GM12878 (cell line): ENCODE data around the gene TMEM82. TPM values are rescaled to one million over a fixed set of nuclear protein-coding genes. Genes with fewer than 3 reads are reported as not detected.

Experiments
- ATAC-seq: fragments of 200-7000 bp; cut with Tn5 transposase; 3 replicates; pipeline ENCODE4 v1.9.1; 2020; ENCODE audit warnings: mild to moderate bottlenecking, moderate library complexity
- BruUV-seq: library from RNA; stranded (reverse); fragments of 400-500 nt; replicated peaks from 2 replicates; lab custom pipeline; 2021; lab: Mats Ljungman, UMichigan
- CTCF ChIA-PET: fragments of 300-600 bp; sonication (Branson Sonifier 250); formaldehyde crosslinking; extraction: SDS; loops from one replicate; lab custom pipeline; 2021; ENCODE audit warnings: inconsistent platforms; lab: Yijun Ruan, JAX
- POLR2A ChIA-PET: fragments of 350-600 bp; formaldehyde crosslinking; extraction: SDS; loops from one replicate; lab custom pipeline; 2021; ENCODE audit warnings: inconsistent platforms; lab: Charles Lee
- RAD21 ChIA-PET: fragments of 300-600 bp; sonication (Branson Sonifier 250); formaldehyde crosslinking; loops from one replicate; lab custom pipeline; 2023; ENCODE audit warnings: antibody characterized with exemption; ENCODE audit not compliant: unreplicated experiment; lab: Charles Lee
- SMC1A ChIA-PET: fragments of 300-600 bp; sonication (Branson Sonifier 250); formaldehyde crosslinking; loops from one replicate; lab custom pipeline; 2023; ENCODE audit not compliant: unreplicated experiment, uncharacterized antibody; lab: Charles Lee
- DNase-seq: peaks from one replicate; pipeline ENCODE4 v3.0.0-alpha.2; 2011; ENCODE audit warnings: low read depth, low spot score
- FAIRE-seq: peaks from 3 replicates; lab custom pipeline; 2011; peaks lifted over from hg19 to GRCh38; lab: Jason Lieb, UNC
- H2AFZ ChIP-seq: 2 replicates; pipeline ENCODE4 v1.6.0; 2011; ENCODE audit warnings: low read depth, low read length, control low read depth; ENCODE audit not compliant: control insufficient read depth
- H3K27ac ChIP-seq: 2 replicates; pipeline ENCODE4 v1.5.1; 2011; ENCODE audit warnings: control low read depth; ENCODE audit not compliant: control insufficient read depth, insufficient read depth
- H3K27me3 ChIP-seq, 2 experiments: replicated peaks in 1 of 2; 2 replicates each; pipeline versions ENCODE4 v1.6.0 to v1.6.1; 2011; ENCODE audit warnings: low read length in 1 of 2; ENCODE audit not compliant: control insufficient read depth in 2 of 2, insufficient read depth in 2 of 2
- H3K36me3 ChIP-seq, 2 experiments: 2 replicates each; pipeline ENCODE4 v1.5.1; 2011; ENCODE audit warnings: low read length in 1 of 2; ENCODE audit not compliant: control insufficient read depth in 2 of 2, insufficient read depth in 2 of 2
- H3K4me1 ChIP-seq: 2 replicates; pipeline ENCODE4 v1.6.1; 2011; ENCODE audit warnings: mild to moderate bottlenecking, low read length, moderate library complexity, mixed read lengths; ENCODE audit not compliant: control insufficient read depth, insufficient read depth
- H3K4me2 ChIP-seq: 2 replicates; pipeline ENCODE4 v1.6.0; 2011; ENCODE audit warnings: control low read depth; ENCODE audit not compliant: control insufficient read depth, insufficient read depth
- H3K4me3 ChIP-seq: fragments of 200-600 bp; sonication (generic); 2 replicates; pipeline ENCODE4 v1.5.1; 2016
- H3K79me2 ChIP-seq: 2 replicates; pipeline ENCODE4 v1.6.0; 2011; ENCODE audit warnings: low read length; ENCODE audit not compliant: control insufficient read depth, insufficient read depth
- H3K9ac ChIP-seq: 2 replicates; pipeline ENCODE4 v1.8.0; 2011; ENCODE audit warnings: low read length, control low read depth, mixed read lengths; ENCODE audit not compliant: control insufficient read depth, insufficient read depth
- H3K9me3 ChIP-seq: replicated peaks from 3 replicates; pipeline ENCODE4 v1.5.1; 2011; ENCODE audit warnings: mild to moderate bottlenecking, low read length; ENCODE audit not compliant: control insufficient read depth, insufficient read depth
- H4K20me1 ChIP-seq: 2 replicates; pipeline ENCODE4 v1.6.0; 2011; ENCODE audit not compliant: control insufficient read depth, insufficient read depth
- BCLAF1 ChIP-seq: fragments of 450-650 bp; IDR thresholded peaks from 2 replicates; pipeline ENCODE4 v1.6.1; 2017; ENCODE audit warnings: antibody characterized with exemption, mild to moderate bottlenecking, moderate library complexity
- CHD4 ChIP-seq: fragments of 200-600 bp; sonication (generic); IDR thresholded peaks from 2 replicates; pipeline ENCODE4 v1.6.1; 2016; ENCODE audit warnings: mild to moderate bottlenecking
- CUX1 ChIP-seq: IDR thresholded peaks from 2 replicates; pipeline ENCODE4 v1.6.1; 2012; ENCODE audit warnings: improper control_type of control experiment, low read depth, low read length; ENCODE audit not compliant: insufficient replicate concordance
- EED ChIP-seq: sonication (generic); IDR thresholded peaks from 2 replicates; pipeline ENCODE4 v1.6.1; 2016; ENCODE audit warnings: antibody characterized with exemption, low read depth
- GABPA ChIP-seq: IDR thresholded peaks from 2 replicates; pipeline ENCODE4 v1.6.1; 2014; ENCODE audit warnings: antibody characterized with exemption, low read depth, mild to moderate bottlenecking, inconsistent platforms
- JUND ChIP-seq: IDR thresholded peaks from 2 replicates; pipeline ENCODE4 v1.6.1; 2012; ENCODE audit warnings: low read depth, mild to moderate bottlenecking, low read length, improper control_type of control experiment, moderate library complexity
- NR2F1 ChIP-seq: fragments of 450-650 bp; conservative IDR thresholded peaks from 2 replicates; pipeline ENCODE4 v1.6.1; 2017; ENCODE audit warnings: mild to moderate bottlenecking
- SIX5 ChIP-seq: IDR thresholded peaks from 2 replicates; pipeline ENCODE4 v1.6.1; 2011; ENCODE audit warnings: mild to moderate bottlenecking, low read depth, low read length, moderate library complexity; ENCODE audit not compliant: severe bottlenecking
- SMAD1 ChIP-seq: fragments of 450-650 bp; IDR thresholded peaks from 2 replicates; pipeline ENCODE4 v1.6.1; 2018; ENCODE audit warnings: mild to moderate bottlenecking, low read depth; ENCODE audit not compliant: partially characterized antibody
- ZBED1 ChIP-seq: IDR thresholded peaks from 2 replicates; pipeline ENCODE4 v1.6.1; 2016; ENCODE audit warnings: borderline replicate concordance
- ZNF622 ChIP-seq: fragments of 450-650 bp; IDR thresholded peaks from 2 replicates; pipeline ENCODE4 v1.6.1; 2017; ENCODE audit warnings: mild to moderate bottlenecking, inconsistent platforms
- ZZZ3 ChIP-seq: IDR thresholded peaks from 2 replicates; pipeline ENCODE4 v1.6.1; 2011; ENCODE audit warnings: low read depth; ENCODE audit not compliant: control insufficient read depth, insufficient read length
- WGBS: methylation state at CpG from one replicate; pipeline ENCODE4 v1.1.6; 2016; ENCODE audit warnings: low lambda C conversion rate; ENCODE audit not compliant: insufficient replicate concordance, insufficient coverage; ENCODE audit errors: missing lambda C conversion rate; 5-methylcytosine and 5-hydroxymethylcytosine counted together
- in situ Hi-C: fragments of 300-500 bp; cut with MboI; formaldehyde crosslinking; loops from 9 replicates; pipeline ENCODE4 v1.14.3; 2018; ENCODE audit warnings: mixed read lengths
- intact Hi-C: fragments of 100-400 bp; cut with micrococcal nuclease; formaldehyde crosslinking; loops from one replicate; pipeline ENCODE4 v1.14.2; 2022; ENCODE audit not compliant: unreplicated experiment
- polyA plus RNA-seq, 11 experiments: library from polyadenylated mRNA; depleted of rRNA in 4 of 11; unstranded in 6 of 11; stranded (reverse) in 5 of 11; fragments of >200 nt; fragmentation: Nextera tagmentation in 4 of 11; fragmentation: Illumina TruSeq in 1 of 11; extraction: Ambion mirVana in 4 of 11; extraction: Trizol in 1 of 11; gene quantifications; 1 replicate in 1 of 11; 2 replicates in 10 of 11; pipeline versions ENCODE4 v1.2.1 to v1.2.3, GENCODE V29; 2011 to 2016; ENCODE audit warnings: inconsistent platforms in 2 of 11, missing spikeins in 2 of 11, low read depth in 1 of 11
- total RNA-seq, 4 experiments: library from RNA; depleted of rRNA in 3 of 4; stranded (reverse); fragments of >200 nt in 3 of 4; fragmentation: Illumina TruSeq in 1 of 4; extraction: Trizol in 1 of 4; gene quantifications; 2 replicates each; pipeline versions ENCODE4 v1.2.1 to v1.2.3, GENCODE V29; 2013 to 2021

TMEM82 gene
- total and polyA plus RNA-seq, 10 of the 15 experiments (the other 5 are each of a cell fraction or from before 2014, with no cell fraction given): not detected

GRCh38 chr1:15736038-15736891 is 6.0 kb upstream of the TMEM82 start, which contains the start of gene SLC25A34 (continued):
- no peak for TF ChIP-seq CUX1
- no peak for TF ChIP-seq CHD4
- TF ChIP-seq EED: no peak
- no peak for TF ChIP-seq SMAD1
- no peak for TF ChIP-seq NR2F1
- no peak for TF ChIP-seq ZNF622

GRCh38 chr1:15736892-15737261 is 5.4 kb upstream of the TMEM82 start:
- ChIA-PET RAD21 (interaction anchor here (1.0 kb wide), 1 partner anchor 65 kb away, joined by 4 read pairs; no protein-coding TSS in a partner anchor), POLR2A (interaction anchor here (0.5 kb wide), 1 partner anchor 240 kb away, joined by 4 read pairs; no protein-coding TSS in a partner anchor), CTCF (no interaction called here), SMC1A (no interaction called here)
- H3K36me3 ChIP-seq: peaks cover 0 to 7% of the 10 kb centered on the region in 2 experiments; a peak in 2 of 4 replicates
- ATAC-seq: no peak
- no peaks in the 10 kb centered on the region for H3K79me2 ChIP-seq
- no peaks in the 10 kb centered on the region for H3K9me3 ChIP-seq
- no peaks in the 10 kb centered on the region for H3K27me3 ChIP-seq
- in situ Hi-C loops (no loop called here), intact Hi-C loops (no loop called here)
- FAIRE-seq: no peak
- no peak overlapping the region for H3K4me2 ChIP-seq
- H3K27ac ChIP-seq: no peak overlapping the region
- no peak for DNase-seq
- no peaks in the 10 kb centered on the region for H4K20me1 ChIP-seq
- 92% methylated on average over 6 of the region's 6 CpGs for WGBS
- no peak overlapping the region for H3K9ac ChIP-seq
- no peak overlapping the region for H2AFZ ChIP-seq
- BruUV-seq: no TSS peak
- H3K4me1 ChIP-seq: no peaks in the 10 kb centered on the region
- H3K4me3 ChIP-seq: no peak overlapping the region
- TF ChIP-seq ZBED1: no peak
- no peak for TF ChIP-seq GABPA
- TF ChIP-seq BCLAF1: no peak
- TF ChIP-seq SIX5: no peak
- TF ChIP-seq JUND: no peak
- no peak for TF ChIP-seq EED
- TF ChIP-seq ZZZ3: no peak
